H1 (cell line): ENCODE measurements around the gene TNFSF4.

Source experiments
- CBX5 ChIP-seq: fragments of 300-800, 300-1000 bp; sonication (generic); IDR thresholded peaks from 2 replicates; pipeline ENCODE4 v1.7.1; 2016; ENCODE audit warnings: antibody characterized with exemption, low read length, low read depth
- CEBPB ChIP-seq: IDR thresholded peaks from 2 replicates; pipeline ENCODE4 v1.6.1; 2012; ENCODE audit warnings: low read depth, low read length
- CTCF ChIP-seq, 3 experiments: IDR thresholded peaks; 1 replicate in 2 of 3; 2 replicates in 1 of 3; pipeline versions ENCODE4 v1.5.1 to v1.6.1; 2011; ENCODE audit warnings: low read length in 3 of 3, mild to moderate bottlenecking in 3 of 3, inconsistent platforms in 2 of 3, low read depth in 1 of 3, moderate library complexity in 1 of 3; ENCODE audit not compliant: insufficient read depth in 1 of 3; ENCODE audit errors: control extremely low read depth in 1 of 3
- JUN ChIP-seq: IDR thresholded peaks from 2 replicates; pipeline ENCODE4 v1.6.1; 2011; ENCODE audit warnings: low read depth, mild to moderate bottlenecking, improper control_type of control experiment, low read length
- KDM1A ChIP-seq: fragments of 200-600, 300-600 bp; sonication (generic); IDR thresholded peaks from 2 replicates; pipeline ENCODE4 v1.7.1; 2016; ENCODE audit warnings: mild to moderate bottlenecking, low read length, borderline replicate concordance
- KDM5A ChIP-seq: fragments of 200-600 bp; IDR thresholded peaks from 2 replicates; pipeline ENCODE4 v1.7.1; 2012; ENCODE audit warnings: mild to moderate bottlenecking, low read length, inconsistent platforms, mixed read lengths
- NANOG ChIP-seq: IDR thresholded peaks from 2 replicates; pipeline ENCODE4 v1.6.1; 2011; ENCODE audit warnings: low read length, low read depth, mild to moderate bottlenecking, inconsistent platforms; ENCODE audit not compliant: insufficient read depth, poor library complexity, severe bottlenecking
- POLR2A ChIP-seq, 2 experiments: IDR thresholded peaks; 1 replicate in 1 of 2; 2 replicates in 1 of 2; pipeline ENCODE4 v1.6.1; 2011; ENCODE audit warnings: low read depth in 2 of 2, low read length in 2 of 2, mild to moderate bottlenecking in 2 of 2; ENCODE audit errors: control extremely low read depth in 1 of 2
- RAD21 ChIP-seq, 2 experiments: IDR thresholded peaks in 1 of 2; conservative IDR thresholded peaks in 1 of 2; 2 replicates each; pipeline ENCODE4 v1.6.1; 2011; ENCODE audit warnings: low read depth in 2 of 2, low read length in 2 of 2, improper control_type of control experiment in 1 of 2, inconsistent platforms in 1 of 2, mild to moderate bottlenecking in 1 of 2, moderate library complexity in 1 of 2
- TAF7 ChIP-seq: optimal IDR thresholded peaks from 2 replicates; pipeline ENCODE3; 2011; ENCODE audit warnings: low read depth, mild to moderate bottlenecking, inconsistent platforms, low read length, moderate library complexity, borderline replicate concordance
- TCF12 ChIP-seq: IDR thresholded peaks from 2 replicates; pipeline ENCODE4 v1.6.1; 2011; ENCODE audit warnings: low read depth, mild to moderate bottlenecking, low read length
- ZNF274 ChIP-seq: IDR thresholded peaks from 2 replicates; pipeline ENCODE4 v1.7.0; 2012; ENCODE audit warnings: low read length, borderline replicate concordance; ENCODE audit errors: extremely low read depth
- TF ChIP-seq, protein P1 (sequence below): IDR thresholded peaks from 2 replicates; pipeline ENCODE4 v1.6.1; 2012; ENCODE audit warnings: low read length, inconsistent platforms
- TF ChIP-seq, protein P2 (sequence below): IDR thresholded peaks from 2 replicates; pipeline ENCODE4 v1.6.1; 2011; ENCODE audit warnings: low read length, improper control_type of control experiment

DNA sequence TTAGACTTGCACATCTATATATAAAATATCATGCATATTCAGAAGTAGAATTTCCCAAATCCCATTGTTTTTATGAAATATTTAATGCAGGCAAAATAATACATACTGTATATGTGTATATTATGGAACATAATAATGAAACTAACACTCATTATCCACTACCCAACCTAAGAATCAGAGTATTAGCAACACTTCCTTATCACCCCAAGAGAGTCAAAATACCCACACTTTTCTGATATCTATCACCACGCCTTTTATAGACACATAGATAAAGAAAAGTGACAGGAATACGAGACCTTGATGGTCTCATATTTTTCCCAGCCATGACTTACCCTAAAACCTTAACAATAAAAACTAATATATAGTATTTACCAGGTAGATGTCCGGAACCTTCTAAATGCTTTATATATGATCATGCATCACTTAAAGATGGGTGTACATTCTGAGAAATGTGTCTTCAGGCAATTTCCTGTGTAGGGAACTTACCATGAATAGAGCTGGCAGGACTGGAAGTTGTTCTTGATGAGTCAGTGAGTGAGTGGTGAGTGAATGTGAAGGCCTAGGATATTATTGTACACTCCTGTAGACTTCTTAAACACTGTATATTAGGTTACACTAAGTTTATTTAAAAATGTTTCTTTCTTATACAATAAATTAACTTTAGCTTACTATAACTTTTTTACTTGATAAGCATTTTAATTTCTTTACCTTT, 45.5 kb downstream of the TNFSF4 start:
- TF ChIP-seq JUN (no peak), CTCF (IDR thresholded peaks at IDR 0.05; ENCODE audit: control extremely low read depth in 1 of 3, insufficient read depth in 1 of 3, low read depth in 1 of 3, low read length in 3 of 3) (no peak), CBX5 (no peak), POLR2A (IDR thresholded peaks at IDR 0.05; ENCODE audit: control extremely low read depth in 1 of 2, low read depth in 2 of 2, low read length in 2 of 2) (no peak), TAF7 (no peak), NANOG (no peak), TCF12 (no peak), RAD21 (IDR thresholded peaks at IDR 0.05 in 1 of 2, conservative IDR thresholded peaks at IDR 0.05 in 1 of 2; ENCODE audit: low read depth in 2 of 2, low read length in 2 of 2) (no peak), KDM5A (no peak), CEBPB (no peak), KDM1A (no peak), ZNF274 (no peak)
- TF ChIP-seq, protein P1, sequence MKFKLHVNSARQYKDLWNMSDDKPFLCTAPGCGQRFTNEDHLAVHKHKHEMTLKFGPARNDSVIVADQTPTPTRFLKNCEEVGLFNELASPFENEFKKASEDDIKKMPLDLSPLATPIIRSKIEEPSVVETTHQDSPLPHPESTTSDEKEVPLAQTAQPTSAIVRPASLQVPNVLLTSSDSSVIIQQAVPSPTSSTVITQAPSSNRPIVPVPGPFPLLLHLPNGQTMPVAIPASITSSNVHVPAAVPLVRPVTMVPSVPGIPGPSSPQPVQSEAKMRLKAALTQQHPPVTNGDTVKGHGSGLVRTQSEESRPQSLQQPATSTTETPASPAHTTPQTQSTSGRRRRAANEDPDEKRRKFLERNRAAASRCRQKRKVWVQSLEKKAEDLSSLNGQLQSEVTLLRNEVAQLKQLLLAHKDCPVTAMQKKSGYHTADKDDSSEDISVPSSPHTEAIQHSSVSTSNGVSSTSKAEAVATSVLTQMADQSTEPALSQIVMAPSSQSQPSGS: no peak
- TF ChIP-seq, protein P2, sequence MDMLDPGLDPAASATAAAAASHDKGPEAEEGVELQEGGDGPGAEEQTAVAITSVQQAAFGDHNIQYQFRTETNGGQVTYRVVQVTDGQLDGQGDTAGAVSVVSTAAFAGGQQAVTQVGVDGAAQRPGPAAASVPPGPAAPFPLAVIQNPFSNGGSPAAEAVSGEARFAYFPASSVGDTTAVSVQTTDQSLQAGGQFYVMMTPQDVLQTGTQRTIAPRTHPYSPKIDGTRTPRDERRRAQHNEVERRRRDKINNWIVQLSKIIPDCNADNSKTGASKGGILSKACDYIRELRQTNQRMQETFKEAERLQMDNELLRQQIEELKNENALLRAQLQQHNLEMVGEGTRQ: no peak
